ENCODE measurements around the gene EIF3F. TPM values are rescaled to one million over a fixed set of nuclear protein-coding genes. Genes with fewer than 3 reads are reported as not detected.

EIF3F gene
- total RNA-seq, 4 donors from 2014 or later: 187 to 263 (median 231) TPM

GRCh38 chr11:8038811-8039529 is 51.8 kb downstream of the EIF3F start:
- peaks cover 0 to 3% of the 10 kb centered on the region in 2 donors for H3K4me1 ChIP-seq
- intact Hi-C loops (cut with DNase I): no loop called here
- H3K9me3 ChIP-seq: no peaks in the 10 kb centered on the region
- no peak overlapping the region for H3K4me3 ChIP-seq (replicated peaks in 1 of 3)
- no peak overlapping the region for H3K27ac ChIP-seq
- WGBS, 2 donors: 89% methylated on average over 11 to 12 of the region's 12 CpGs
- TF ChIP-seq CTCF (IDR thresholded peaks at IDR 0.05) (no peak), POLR2A (IDR thresholded peaks at IDR 0.05) (no peak)
- H3K36me3 ChIP-seq: no peaks in the 10 kb centered on the region
- no peaks in the 10 kb centered on the region for H3K27me3 ChIP-seq
- no peak for DNase-seq

- H3K4me1 ChIP-seq: no peaks in the 10 kb centered on the region
- 88 to 89% methylated on average over 10 of the region's 10 CpGs for whole genome bisulfite sequencing, 2 donors
- TF ChIP-seq CTCF (IDR thresholded peaks at IDR 0.05) (no peak), POLR2A (IDR thresholded peaks at IDR 0.05) (no peak)
- intact Hi-C loops (cut with DNase I): no loop called here
- H3K9me3 ChIP-seq: no peaks in the 10 kb centered on the region
- no peak overlapping the region for H3K27ac ChIP-seq
- no peaks in the 10 kb centered on the region for H3K36me3 ChIP-seq
- no peak overlapping the region for H3K4me3 ChIP-seq (replicated peaks in 1 of 3)
- no peaks in the 10 kb centered on the region for H3K27me3 ChIP-seq
- DNase-seq: no peak
Observed at GRCh38 chr11:8039530-8040260, 52.6 kb downstream of the EIF3F start.

- WGBS, 2 donors: 85 to 89% methylated on average over 3 of the region's 4 CpGs
- intact Hi-C loops (cut with DNase I): no loop called here
Observed at GRCh38 chr11:8040261-8040920, 53.3 kb downstream of the EIF3F start.

GRCh38 chr11:8040921-8041285 is 53.8 kb downstream of the EIF3F start:
- intact Hi-C loops (cut with DNase I): no loop called here
- TF ChIP-seq CTCF (IDR thresholded peaks at IDR 0.05): no peak
- TF ChIP-seq POLR2A (IDR thresholded peaks at IDR 0.05): no peak
- WGBS, 2 donors: 80 to 91% methylated on average over 1 to 2 of the region's 2 CpGs
- H3K36me3 ChIP-seq: no peaks in the 10 kb centered on the region
- no peaks in the 10 kb centered on the region for H3K9me3 ChIP-seq
- H3K4me1 ChIP-seq: no peaks in the 10 kb centered on the region
- H3K4me3 ChIP-seq (replicated peaks in 1 of 3): no peak overlapping the region
- DNase-seq: no peak
- H3K27ac ChIP-seq: no peak overlapping the region
- no peaks in the 10 kb centered on the region for H3K27me3 ChIP-seq

More at GRCh38 chr11:8040261-8040920, 53.3 kb downstream of the EIF3F start:
- Histone ChIP-seq H3K36me3 (no peaks in the 10 kb centered on the region), H3K4me1 (no peaks in the 10 kb centered on the region), H3K27ac (no peak overlapping the region), H3K27me3 (no peaks in the 10 kb centered on the region), H3K4me3 (replicated peaks in 1 of 3) (no peak overlapping the region), H3K9me3 (no peaks in the 10 kb centered on the region)
- DNase-seq: no peak
- TF ChIP-seq POLR2A (IDR thresholded peaks at IDR 0.05): no peak
- no peak for TF ChIP-seq CTCF (IDR thresholded peaks at IDR 0.05)

- intact Hi-C loops (cut with DNase I): no loop called here
- no peaks in the 10 kb centered on the region for H3K9me3 ChIP-seq
- no peaks in the 10 kb centered on the region for H3K4me1 ChIP-seq
- WGBS, 2 donors: 95 to 96% methylated on average over 4 of the region's 4 CpGs
- H3K27me3 ChIP-seq: no peaks in the 10 kb centered on the region
- DNase-seq: no peak
- TF ChIP-seq POLR2A (IDR thresholded peaks at IDR 0.05) (no peak), CTCF (IDR thresholded peaks at IDR 0.05) (no peak)
- H3K27ac ChIP-seq: no peak overlapping the region
- H3K4me3 ChIP-seq (replicated peaks in 1 of 3): no peak overlapping the region
- H3K36me3 ChIP-seq: no peaks in the 10 kb centered on the region
Observed at GRCh38 chr11:8041576-8041975, 54.4 kb downstream of the EIF3F start.
